HepG2 (cell line): Measurements from ENCODE around the gene SLC7A4. TPM values are rescaled to one million over a fixed set of nuclear protein-coding genes. Genes with fewer than 3 reads are reported as not detected.

Experiments
- ATAC-seq: fragments of 200-7000 bp; cut with Tn5 transposase; 3 replicates; pipeline ENCODE4 v1.9.1; 2020; ENCODE audit warnings: mild to moderate bottlenecking, moderate library complexity
- Bru-seq: library from RNA; stranded (reverse); fragments of 400-500 nt; gene quantifications from one replicate; lab custom pipeline; 2021; lab: Mats Ljungman, UMichigan
- BruChase-seq, 2 experiments: library from RNA; stranded (reverse); fragments of 400-500 nt; gene quantifications; one replicate each; lab custom pipeline; 2021; lab: Mats Ljungman, UMichigan
- BruUV-seq: library from RNA; stranded (reverse); fragments of 400-500 nt; replicated peaks from 2 replicates; lab custom pipeline; 2021; lab: Mats Ljungman, UMichigan
- CTCF ChIA-PET: fragments of 300-600 bp; formaldehyde crosslinking; extraction: SDS; loops from one replicate; lab custom pipeline; 2021; ENCODE audit warnings: low total read pairs, inconsistent platforms, low intra/inter-chr PET ratio; lab: Yijun Ruan, JAX
- POLR2A ChIA-PET: fragments of 350-600 bp; sonication (Branson Sonifier 250); formaldehyde crosslinking; loops from one replicate; lab custom pipeline; 2020; ENCODE audit warnings: antibody characterized with exemption, inconsistent platforms; lab: Yijun Ruan, JAX
- DNase-seq: peaks from one replicate; pipeline ENCODE4 v3.0.0-alpha.2; 2015; ENCODE audit warnings: low spot score
- FAIRE-seq: peaks from 3 replicates; lab custom pipeline; 2011; peaks lifted over from hg19 to GRCh38; lab: Jason Lieb, UNC
- H2AFZ ChIP-seq: one replicate; pipeline ENCODE4 v1.6.1; 2011; ENCODE audit warnings: low read length, inconsistent platforms
- H3K27ac ChIP-seq: fragments of 300-600 bp; 3 replicates; pipeline ENCODE4 v1.8.0; 2011; ENCODE audit warnings: mixed run types, mild to moderate bottlenecking, mixed read lengths, low read length, inconsistent platforms; ENCODE audit not compliant: insufficient read depth; ENCODE audit errors: extremely low read length
- H3K27me3 ChIP-seq, 2 experiments: fragments of 200-600 bp in 1 of 2; 2 replicates in 1 of 2; 3 replicates in 1 of 2; pipeline versions ENCODE4 v1.6.0 to v1.8.0; 2011; ENCODE audit warnings: low read length in 2 of 2, mild to moderate bottlenecking in 2 of 2, moderate library complexity in 2 of 2, inconsistent platforms in 1 of 2; ENCODE audit not compliant: insufficient read depth in 2 of 2, control insufficient read depth in 1 of 2
- H3K36me3 ChIP-seq, 2 experiments: fragments of 200-600 bp in 1 of 2; replicated peaks in 1 of 2; 2 replicates in 1 of 2; 3 replicates in 1 of 2; pipeline versions ENCODE4 v1.5.1 to v1.8.0; 2011; ENCODE audit warnings: low read length in 2 of 2, inconsistent platforms in 1 of 2; ENCODE audit not compliant: insufficient read depth in 2 of 2, control insufficient read depth in 1 of 2
- H3K4me1 ChIP-seq: 2 replicates; pipeline ENCODE4 v1.5.1; 2012; ENCODE audit warnings: low read length, inconsistent platforms; ENCODE audit not compliant: insufficient read depth
- H3K4me2 ChIP-seq: 2 replicates; pipeline ENCODE4 v1.6.0; 2011; ENCODE audit warnings: low read depth, low read length, inconsistent platforms
- H3K4me3 ChIP-seq, 3 experiments: fragments of 200-600 bp in 1 of 3; sonication (generic), shearing (Covaris generic) in 1 of 3; replicated peaks in 1 of 3; 2 replicates each; pipeline ENCODE4 v1.5.1; 2011 to 2016; ENCODE audit warnings: low read length in 3 of 3, inconsistent platforms in 2 of 3, low read depth in 2 of 3, mild to moderate bottlenecking in 2 of 3, control low read depth in 1 of 3, mixed read lengths in 1 of 3; ENCODE audit not compliant: insufficient read depth in 1 of 3
- H3K79me2 ChIP-seq: one replicate; pipeline ENCODE4 v1.6.1; 2011; ENCODE audit warnings: low read length, inconsistent platforms; ENCODE audit not compliant: insufficient read depth
- H3K9ac ChIP-seq: 2 replicates; pipeline ENCODE4 v1.6.0; 2011; ENCODE audit warnings: mild to moderate bottlenecking, low read depth, low read length, inconsistent platforms; ENCODE audit not compliant: insufficient read depth
- H3K9me3 ChIP-seq: 2 replicates; pipeline ENCODE4 v1.5.1; 2012; ENCODE audit warnings: mild to moderate bottlenecking, low read length
- H4K20me1 ChIP-seq: 2 replicates; pipeline ENCODE4 v1.6.0; 2011; ENCODE audit warnings: inconsistent platforms, mild to moderate bottlenecking, low read length, moderate library complexity; ENCODE audit not compliant: insufficient read depth
- NRL ChIP-seq: sonication (generic); formaldehyde crosslinking; IDR thresholded peaks from 2 replicates; pipeline ENCODE4 v1.5.0; 2020; ENCODE audit warnings: missing genetic modification reagents, mild to moderate bottlenecking, moderate library complexity, borderline replicate concordance
- RARG ChIP-seq: sonication (generic); formaldehyde crosslinking; IDR thresholded peaks from 2 replicates; pipeline ENCODE4 v1.4.0; 2020; ENCODE audit warnings: low read depth, mild to moderate bottlenecking, missing genetic modification reagents
- SYNCRIP ChIP-seq: fragments of 200-400 bp; formaldehyde crosslinking; IDR thresholded peaks from 2 replicates; pipeline ENCODE4 v1.6.1; 2018; ENCODE audit warnings: mild to moderate bottlenecking, low read depth, low read length; ENCODE audit not compliant: insufficient read depth
- ZBTB44 ChIP-seq: sonication (generic); formaldehyde crosslinking; IDR thresholded peaks from 2 replicates; pipeline ENCODE4 v1.4.0; 2020; ENCODE audit warnings: missing genetic modification reagents
- ZNF841 ChIP-seq: sonication (generic); formaldehyde crosslinking; IDR thresholded peaks from 2 replicates; pipeline ENCODE4 v1.8.1; 2023; ENCODE audit warnings: missing genetic modification reagents, borderline replicate concordance
- WGBS: methylation state at CpG from one replicate; pipeline ENCODE4 v1.1.6; 2017; ENCODE audit warnings: low lambda C conversion rate; 5-methylcytosine and 5-hydroxymethylcytosine counted together
- in situ Hi-C: cut with HindIII; loops from 2 replicates; pipeline ENCODE4 v1.10.0; 2017; ENCODE audit warnings: low pct_unique_long_range_greater_than_20kb; ENCODE audit not compliant: extremely low pct_ligation_motif_present
- intact Hi-C: fragments of 100-400 bp; cut with micrococcal nuclease; formaldehyde crosslinking; loops from one replicate; pipeline ENCODE4 v1.10.0; 2022; ENCODE audit not compliant: unreplicated experiment
- long read RNA-seq, 2 experiments: library from RNA in 1 of 2; library from polyadenylated mRNA in 1 of 2; stranded (forward) in 1 of 2; unstranded in 1 of 2; transcript quantifications; one replicate each; pipeline ENCODE4 v2.0.0, GENCODE V29; 2019 to 2022
- polyA minus RNA-seq, 3 experiments: library from RNA; depleted of rRNA, polyadenylated mRNA; stranded (reverse); fragments of >200 nt; gene quantifications; 2 replicates each; pipeline ENCODE4 v1.2.3, GENCODE V29; 2011; ENCODE audit warnings: low replicate concordance in 1 of 3
- polyA plus RNA-seq, 8 experiments: library from polyadenylated mRNA; depleted of rRNA in 3 of 8; stranded (reverse) in 7 of 8; unstranded in 1 of 8; fragments of >200 nt; fragmentation: Illumina TruSeq in 4 of 8; extraction: Trizol in 4 of 8; gene quantifications; 2 replicates each; pipeline versions ENCODE4 v1.2.1 to v1.2.3, GENCODE V29; 2011 to 2016; ENCODE audit warnings: low read depth in 4 of 8, missing spikeins in 1 of 8, mixed read lengths in 1 of 8; ENCODE audit not compliant: insufficient read depth in 1 of 8
- total RNA-seq, 5 experiments: library from RNA; depleted of rRNA; stranded (reverse); fragments of >200 nt; fragmentation: Illumina TruSeq; extraction: Trizol; gene quantifications; 2 replicates each; pipeline ENCODE4 v1.2.3, GENCODE V29; 2016; ENCODE audit warnings: low read depth in 1 of 5

SLC7A4 gene
- total RNA-seq (2016; rRNA removed; fragmentation: Illumina TruSeq; extraction: Trizol) (not detected in 2 replicates), polyA plus RNA-seq (2011; rRNA removed) (not detected in 2 replicates), polyA minus RNA-seq (2011; rRNA and poly(A)+ RNA removed; ENCODE audit: low replicate concordance) (not detected in 2 replicates), Bru-seq, nascent RNA (not detected), BruChase-seq, experiment 1, labeled RNA remaining after a 6-hour chase (not detected), BruChase-seq, experiment 2, labeled RNA remaining after a 2-hour chase (not detected)
- total RNA-seq (2016; cell fraction: cytosol; rRNA removed; fragmentation: Illumina TruSeq; extraction: Trizol; ENCODE audit: low read depth): not detected in 2 replicates
- total RNA-seq (2016; cell fraction: insoluble cytoplasmic fraction; rRNA removed; fragmentation: Illumina TruSeq; extraction: Trizol): not detected in 2 replicates
- total RNA-seq (2016; cell fraction: membrane; rRNA removed; fragmentation: Illumina TruSeq; extraction: Trizol): not detected in 2 replicates
- not detected in 2 replicates for total RNA-seq (2016; cell fraction: nucleus; rRNA removed; fragmentation: Illumina TruSeq; extraction: Trizol)
- not detected in 2 replicates for polyA plus RNA-seq (2011; cell fraction: cytosol; rRNA removed)
- not detected in 2 replicates for polyA plus RNA-seq (2011; cell fraction: nucleus; rRNA removed)
- polyA plus RNA-seq (2012): not detected in 2 replicates
- not detected in 2 replicates for polyA plus RNA-seq (2016; cell fraction: cytosol; fragmentation: Illumina TruSeq; extraction: Trizol; ENCODE audit: low read depth)
- not detected in 2 replicates for polyA plus RNA-seq (2016; cell fraction: insoluble cytoplasmic fraction; fragmentation: Illumina TruSeq; extraction: Trizol; ENCODE audit: low read depth)
- polyA plus RNA-seq (2016; cell fraction: membrane; fragmentation: Illumina TruSeq; extraction: Trizol; ENCODE audit: low read depth): not detected in 2 replicates
- not detected in 2 replicates for polyA plus RNA-seq (2016; cell fraction: nucleus; fragmentation: Illumina TruSeq; extraction: Trizol; ENCODE audit: insufficient read depth, low read depth)
- polyA minus RNA-seq (2011; cell fraction: cytosol; rRNA and poly(A)+ RNA removed): not detected in 2 replicates
- not detected in 2 replicates for polyA minus RNA-seq (2011; cell fraction: nucleus; rRNA and poly(A)+ RNA removed)
- long read RNA-seq, experiment 1: 0 reads
- long read RNA-seq, experiment 2: 0 reads

- Histone ChIP-seq H4K20me1 (no peaks in the 10 kb centered on the region), H3K9ac (no peak within 1 kb of the TSS), H2AFZ (no peak within 1 kb of the TSS), H3K4me1 (no peaks in the 10 kb centered on the region), H3K4me2 (no peak within 1 kb of the TSS), H3K36me3 (no peaks in the 10 kb centered on the region), H3K27me3 (peaks cover 14 to 50% of the 10 kb centered on the region in 2 experiments), H3K79me2 (no peaks in the 10 kb centered on the region), H3K9me3 (no peaks in the 10 kb centered on the region), H3K4me3 (no peak within 1 kb of the TSS)
- DNase-seq (no peak), FAIRE-seq (no peak), ATAC-seq (no peak)
- ChIA-PET CTCF (no interaction called here), POLR2A (no interaction called here)
- BruUV-seq: no TSS peak
- intact Hi-C loops: no loop called here
- in situ Hi-C loops: no loop called here
- 90% methylated on average over 20 of the region's 59 CpGs for WGBS
- no peak for TF ChIP-seq RARG
- no peak for TF ChIP-seq NRL (CRISPR knock-in tag)
- TF ChIP-seq SYNCRIP: no peak
- no peak for TF ChIP-seq ZBTB44
- no peak for TF ChIP-seq ZNF841
- TF ChIP-seq, all 625 proteins: peak for 0
- H3K27ac ChIP-seq: no peak within 1 kb of the TSS
Measured at GRCh38 chr22:21032037-21032867, at the start of gene SLC7A4. Gene SLC7A4 (minus strand): TSS chr22:21032561. CDS start chr22:21031812, 749 bp downstream.
